ENCODE measurements around the gene DENND2A. TPM values are rescaled to one million over a fixed set of nuclear protein-coding genes. Genes with fewer than 3 reads are reported as not detected.
"Not testable (repeated sequence)": the region's sequence is repeated elsewhere in the genome, so short reads cannot be mapped to it uniquely, and the experiment has no call there.

Gene DENND2A
- polyA plus RNA-seq, 3 donors = 1.2 to 38.9 (median 10.1) TPM

DNA sequence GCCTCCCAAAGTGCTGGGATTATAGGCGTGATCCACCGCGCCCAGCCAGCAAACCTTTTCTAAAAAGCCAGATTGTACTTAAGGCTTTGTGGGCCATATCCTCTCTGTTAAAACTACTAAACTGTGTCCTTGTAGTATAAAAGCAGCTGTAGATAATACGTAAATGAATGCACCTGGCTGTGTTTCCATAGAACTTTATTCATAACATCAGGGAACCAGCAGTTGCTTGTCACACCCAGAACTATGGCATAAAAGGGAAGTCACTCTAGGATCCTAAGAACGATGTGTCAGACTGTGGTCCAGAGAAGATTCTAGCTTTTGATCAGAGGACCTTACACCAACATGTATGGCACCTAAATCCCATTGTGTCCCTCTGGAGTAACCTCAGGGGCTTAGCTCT is 63.0 kb downstream of the DENND2A start:
- no peak overlapping the region for H3K27ac ChIP-seq (ENCODE audit: low read depth, low read length)
- 82 to 91% (median 89%) methylated on average over 5 of the region's 5 CpGs for WGBS, 3 donors

DNA sequence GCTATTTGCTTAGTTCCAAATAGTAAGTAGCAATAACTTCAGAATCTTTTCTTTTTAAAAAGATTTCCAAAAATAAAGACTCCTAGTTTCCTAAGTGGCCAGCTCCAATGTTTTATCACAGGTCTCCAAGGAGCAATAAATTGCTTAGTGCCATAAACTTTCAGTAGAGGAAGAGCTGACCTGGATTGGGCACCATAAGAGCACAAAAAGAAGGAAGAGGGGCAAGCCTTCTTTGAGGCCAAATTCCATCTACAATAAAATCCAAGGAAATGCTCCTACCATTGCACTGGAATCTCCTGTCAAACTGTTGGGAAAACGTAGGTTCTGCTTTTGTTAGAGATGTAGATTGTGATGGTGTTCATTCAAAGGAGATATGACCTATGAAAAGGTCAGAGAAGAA is 64.0 kb downstream of the DENND2A start:
- WGBS, 3 donors = 57 to 72% (median 61%) methylated on average over 1 of the region's 1 CpG
- no peak overlapping the region for H3K27ac ChIP-seq (ENCODE audit: low read depth, low read length)

DNA sequence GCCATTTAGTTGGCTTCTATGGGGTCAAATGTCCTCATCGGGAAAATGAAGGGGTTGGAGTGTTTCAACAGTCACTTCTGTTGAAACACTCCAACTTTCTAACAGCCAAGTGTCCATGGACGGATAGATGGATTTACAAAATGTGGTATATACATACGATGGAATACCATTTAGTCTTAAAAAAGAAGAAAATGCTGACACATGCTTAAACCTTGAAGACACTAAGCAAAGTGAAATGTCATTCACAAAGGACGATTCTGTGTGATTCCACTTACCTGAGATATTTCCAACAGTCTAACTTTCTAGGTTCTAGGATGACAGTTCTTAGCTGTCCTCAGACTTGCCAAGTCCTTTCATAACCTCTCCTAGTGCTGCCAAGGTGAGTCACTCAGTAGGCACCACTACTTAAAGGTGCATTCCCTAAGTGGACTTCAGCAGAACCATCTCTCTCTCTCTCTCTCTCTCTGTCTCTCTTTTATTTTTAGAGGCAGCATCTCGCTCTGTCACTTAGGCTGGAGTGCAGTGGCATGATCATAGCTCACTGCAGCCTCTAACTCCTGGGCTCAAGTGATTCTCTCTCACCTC is 69.0 kb downstream of the DENND2A start:
- WGBS, 3 donors = 84 to 87% (median 87%) methylated on average over 5 of the region's 5 CpGs
- no peak overlapping the region for H3K27ac ChIP-seq (ENCODE audit: low read depth, low read length)

DNA sequence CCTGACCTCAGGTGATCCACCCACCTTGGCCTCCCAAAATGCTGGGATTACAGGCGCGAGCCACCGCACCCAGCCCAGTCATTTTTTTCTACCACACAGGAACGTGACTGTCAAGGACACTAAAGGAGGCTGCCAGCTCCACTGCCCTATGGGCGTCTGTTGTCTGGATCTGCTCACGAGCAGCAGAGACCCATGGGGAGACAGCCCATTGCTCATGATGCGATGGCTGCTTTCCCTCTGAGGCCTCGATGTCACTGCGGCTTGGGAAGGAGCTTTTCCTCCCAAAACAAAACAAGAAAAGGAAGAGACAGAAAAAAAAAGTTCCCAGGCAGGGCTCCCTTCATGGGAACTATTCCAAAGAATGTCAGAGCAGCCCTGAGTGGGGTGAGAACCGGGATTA is 70.5 kb downstream of the DENND2A start:
- H3K27ac ChIP-seq (ENCODE audit: low read depth, low read length) = no peak overlapping the region
- 77 to 87% (median 81%) methylated on average over 10 of the region's 10 CpGs for WGBS, 3 donors

DNA sequence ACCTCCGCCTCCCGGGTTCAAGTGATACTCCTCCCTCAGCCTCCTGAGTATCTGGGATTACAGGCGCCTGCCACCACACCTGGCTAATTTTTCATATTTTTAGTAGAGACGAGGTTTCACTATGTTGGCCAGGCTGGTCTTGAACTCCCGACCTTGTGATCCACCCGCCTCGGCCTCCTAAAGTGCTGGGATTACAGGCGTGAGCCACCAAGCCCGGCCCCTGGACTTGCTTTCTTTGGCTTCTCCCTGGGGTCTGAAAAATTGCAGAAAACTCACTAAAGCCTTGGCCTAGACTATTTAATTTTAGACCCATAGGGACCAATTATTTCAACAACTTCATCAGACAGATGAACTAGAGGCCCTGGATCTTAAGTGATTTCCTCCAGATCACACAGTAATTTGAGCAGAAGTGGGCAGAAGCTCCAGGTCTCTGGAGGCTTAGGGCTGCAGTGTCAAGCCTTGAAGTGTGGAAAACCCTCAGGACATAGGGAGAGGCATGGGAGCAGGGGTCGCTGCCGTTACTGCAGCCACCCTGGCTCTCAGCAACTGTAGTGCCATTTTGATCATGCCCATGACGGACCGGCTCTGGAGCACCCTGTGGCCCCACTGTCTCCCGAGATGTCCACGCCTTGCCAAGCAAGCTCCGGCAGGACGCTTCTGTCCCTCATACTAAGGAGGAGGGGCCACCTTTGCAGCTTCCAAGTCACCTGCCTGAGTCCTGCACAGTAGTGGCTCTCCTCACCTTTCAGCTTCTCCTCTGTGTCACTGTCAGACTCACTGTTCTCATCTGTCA is 72.4 kb downstream of the DENND2A start:
- H3K27ac ChIP-seq (ENCODE audit: low read depth, low read length) = no peak overlapping the region

DNA sequence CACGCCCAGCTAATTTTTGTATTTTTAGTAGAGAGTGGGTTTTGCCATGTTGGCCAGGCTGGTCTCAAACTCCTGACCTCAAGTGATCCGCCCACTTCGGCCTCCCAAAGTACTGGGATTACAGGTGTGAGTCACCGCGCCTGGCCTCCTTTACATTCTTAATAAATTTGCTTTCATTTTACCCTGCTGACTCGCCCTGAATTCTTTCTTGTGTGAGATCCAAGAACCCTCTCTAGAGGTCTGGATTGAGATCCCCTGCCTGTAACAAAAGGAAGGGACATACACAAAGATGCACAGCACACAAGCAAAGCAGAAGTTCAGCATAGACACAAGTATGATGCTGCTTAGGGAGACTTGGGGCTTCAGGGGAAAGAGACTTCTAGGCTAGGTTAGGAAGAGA is 74.4 kb downstream of the DENND2A start:
- WGBS, 3 donors = 83 to 91% (median 87%) methylated on average over 6 of the region's 6 CpGs
- not testable (repeated sequence) for H3K27ac ChIP-seq (ENCODE audit: low read depth, low read length)

More for the DNA sequence above, 72.4 kb downstream of the DENND2A start:
- 72 to 90% (median 79%) methylated on average over 17 of the region's 17 CpGs for WGBS, 3 donors

DNA sequence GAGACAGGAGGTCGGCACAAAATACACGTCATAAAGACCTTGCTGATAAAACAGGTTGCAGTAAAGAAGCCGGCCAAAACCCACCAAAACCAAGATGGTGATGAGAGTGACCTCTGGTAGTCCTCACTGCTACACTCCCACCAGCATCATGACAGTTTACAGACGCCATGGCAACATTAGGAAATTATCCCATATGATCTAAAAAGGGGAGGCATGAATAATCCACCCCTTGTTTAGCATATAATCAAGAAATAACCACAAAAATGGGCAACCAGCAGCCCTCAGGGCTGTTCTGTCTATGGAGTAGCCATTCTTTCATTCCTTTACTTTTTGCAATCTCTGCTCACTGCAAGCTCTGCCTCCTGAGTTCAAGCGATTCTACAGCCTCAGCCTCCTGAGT is 74.9 kb downstream of the DENND2A start:
- WGBS, 3 donors = 88 to 92% (median 91%) methylated on average over 5 of the region's 5 CpGs
- not testable (repeated sequence) for H3K27ac ChIP-seq (ENCODE audit: low read depth, low read length)

DNA sequence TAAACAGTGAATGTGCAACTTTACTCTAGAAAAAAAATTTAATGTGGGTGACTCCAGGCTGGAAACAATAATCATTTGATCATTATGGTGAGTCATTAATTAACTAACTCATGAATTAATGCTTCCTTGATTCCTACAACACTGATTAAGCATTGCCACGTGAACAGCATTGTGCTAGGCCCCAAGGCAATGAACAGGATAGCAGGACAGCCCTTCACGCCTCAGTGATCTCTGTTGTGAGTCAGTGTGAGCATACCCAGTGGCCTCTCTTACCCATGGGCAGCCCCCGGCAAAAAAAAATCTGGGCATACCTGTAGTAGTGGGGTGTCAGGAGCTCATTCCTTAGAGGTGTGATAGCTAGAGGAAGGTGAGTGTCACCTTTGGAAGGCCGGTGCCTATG is 76.0 kb downstream of the DENND2A start:
- WGBS, 3 donors = 84 to 93% (median 90%) methylated on average over 4 of the region's 4 CpGs
- H3K27ac ChIP-seq (ENCODE audit: low read depth, low read length) = no peak overlapping the region

DNA sequence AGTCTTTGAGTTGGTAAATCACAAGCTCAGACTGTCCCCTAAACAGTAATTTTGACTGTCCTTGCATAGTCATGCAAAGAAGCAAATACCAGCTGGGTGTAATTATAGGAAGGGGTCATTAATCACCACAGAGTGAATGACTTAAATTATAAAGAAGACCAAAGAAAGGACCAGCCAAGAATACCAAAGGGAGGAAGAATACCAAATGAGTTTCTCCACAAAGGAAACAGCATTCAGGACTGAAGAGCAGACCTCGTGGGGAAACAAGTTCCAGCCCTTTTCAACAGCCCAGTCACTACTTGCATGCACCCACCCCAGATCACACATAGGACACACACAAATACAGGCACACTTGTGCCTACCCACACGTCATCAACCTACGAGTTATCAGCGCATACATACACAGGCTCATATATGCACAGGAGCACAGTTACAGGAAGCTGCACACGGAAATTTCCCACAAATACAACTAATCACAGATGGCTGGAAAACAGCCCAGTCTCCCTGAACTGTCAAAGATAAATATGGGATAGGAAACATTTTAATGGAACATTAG is 77.6 kb downstream of the DENND2A start:
- 45 to 70% (median 64%) methylated on average over 5 of the region's 5 CpGs for WGBS, 3 donors
- H3K27ac ChIP-seq (ENCODE audit: low read depth, low read length) = no peak overlapping the region

DNA sequence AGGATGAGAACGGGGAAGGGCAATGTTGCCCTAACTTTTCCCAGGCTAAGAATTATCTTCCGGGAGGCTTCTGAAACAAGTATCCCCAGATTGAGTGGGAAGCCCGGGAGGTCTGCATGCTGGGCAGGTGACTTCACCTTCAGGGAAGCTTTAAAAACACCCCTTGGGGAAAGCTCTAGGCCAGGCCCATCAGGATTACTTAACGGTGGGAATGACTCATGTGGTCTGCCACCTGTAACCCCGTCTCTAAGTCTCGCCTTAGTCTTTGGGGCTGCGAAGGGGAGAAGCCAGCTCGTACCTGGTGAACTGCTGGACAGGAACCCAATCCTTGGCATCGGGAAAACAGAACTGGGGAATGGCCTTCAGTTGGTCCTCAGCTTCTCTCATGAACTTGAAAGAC is 81.2 kb downstream of the DENND2A start:
- WGBS, 3 donors = 86 to 91% (median 91%) methylated on average over 9 of the region's 9 CpGs
- H3K27ac ChIP-seq (ENCODE audit: low read depth, low read length) = no peak overlapping the region

DNA sequence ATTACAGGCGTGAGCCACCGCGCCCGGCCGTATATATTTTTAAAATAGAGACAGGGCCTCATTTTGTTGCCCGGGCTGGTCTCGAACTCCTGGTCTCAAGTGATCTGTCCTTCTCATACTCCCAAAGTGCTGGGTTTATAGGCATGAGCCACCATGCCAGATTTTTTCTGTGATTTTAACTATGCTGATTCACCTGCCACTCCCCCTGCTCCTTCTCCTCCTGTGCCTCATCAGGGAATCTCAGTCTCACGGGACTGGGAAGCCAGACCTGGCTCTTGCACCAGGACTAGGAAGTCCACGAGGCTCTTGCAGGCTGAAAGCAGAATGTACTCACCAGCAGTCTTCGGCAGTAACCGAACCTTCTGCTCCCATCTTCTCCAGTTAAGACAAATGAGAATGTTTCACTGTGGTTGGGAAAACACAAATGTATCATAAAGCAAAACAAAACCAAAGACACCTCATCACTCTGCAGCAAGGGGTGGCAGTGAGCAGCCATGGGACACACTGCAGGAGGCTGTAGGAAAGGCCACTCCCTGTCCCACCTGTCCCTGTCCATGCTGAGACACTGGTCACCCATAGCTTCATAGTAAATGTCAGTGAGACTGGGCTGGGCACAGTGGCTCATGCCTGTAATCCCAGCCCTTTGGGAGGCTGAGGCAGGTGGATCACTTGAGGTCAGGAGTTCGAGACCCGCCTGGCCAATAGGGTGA is 82.6 kb downstream of the DENND2A start:
- H3K27ac ChIP-seq (ENCODE audit: low read depth, low read length) = no peak overlapping the region
- WGBS, 3 donors = 91 to 95% (median 91%) methylated on average over 11 to 13 of the region's 13 CpGs

DNA sequence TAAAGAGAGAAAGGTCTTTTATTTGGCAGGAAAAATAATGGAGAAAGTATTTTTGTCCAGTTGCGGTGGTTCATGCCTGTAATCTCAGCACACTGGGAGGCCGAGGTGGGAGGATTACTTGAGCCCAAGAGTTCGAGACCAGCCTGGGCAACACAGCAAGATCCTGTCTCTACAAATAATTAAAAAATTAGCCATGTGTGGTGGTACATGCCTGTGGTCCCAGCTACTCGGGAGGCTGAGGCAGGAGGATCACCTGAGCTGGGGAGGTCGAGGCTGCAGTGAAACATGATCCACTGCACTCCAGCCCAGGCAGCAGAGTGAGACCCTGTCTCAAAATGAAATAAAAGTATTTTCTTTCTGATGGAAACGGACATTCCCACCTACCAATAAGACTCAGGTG is 83.5 kb downstream of the DENND2A start:
- H3K27ac ChIP-seq (ENCODE audit: low read depth, low read length) = no peak overlapping the region
- 90 to 96% (median 94%) methylated on average over 6 of the region's 6 CpGs for WGBS, 3 donors

DNA sequence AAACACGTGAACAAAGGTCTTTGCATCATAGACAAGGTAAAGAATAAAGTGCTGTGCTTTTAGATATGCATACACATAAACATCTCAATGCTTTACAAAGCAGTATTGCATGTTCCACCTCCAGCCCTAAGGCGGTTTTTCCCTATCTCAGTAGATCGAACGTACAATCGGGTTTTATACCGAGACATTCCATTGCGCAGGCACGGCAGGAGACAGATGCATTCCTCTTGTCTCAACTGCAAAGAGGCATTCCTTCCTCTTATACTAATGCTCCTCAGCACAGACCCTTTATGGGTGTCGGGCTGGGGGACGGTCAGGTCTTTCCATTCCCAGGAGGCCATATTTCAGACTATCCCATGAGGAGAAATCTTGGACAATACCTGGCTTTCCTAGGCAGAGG is 87.4 kb downstream of the DENND2A start:
- WGBS, 3 donors = 72 to 92% (median 87%) methylated on average over 10 of the region's 10 CpGs
- not testable (repeated sequence) for H3K27ac ChIP-seq (ENCODE audit: low read depth, low read length)

DNA sequence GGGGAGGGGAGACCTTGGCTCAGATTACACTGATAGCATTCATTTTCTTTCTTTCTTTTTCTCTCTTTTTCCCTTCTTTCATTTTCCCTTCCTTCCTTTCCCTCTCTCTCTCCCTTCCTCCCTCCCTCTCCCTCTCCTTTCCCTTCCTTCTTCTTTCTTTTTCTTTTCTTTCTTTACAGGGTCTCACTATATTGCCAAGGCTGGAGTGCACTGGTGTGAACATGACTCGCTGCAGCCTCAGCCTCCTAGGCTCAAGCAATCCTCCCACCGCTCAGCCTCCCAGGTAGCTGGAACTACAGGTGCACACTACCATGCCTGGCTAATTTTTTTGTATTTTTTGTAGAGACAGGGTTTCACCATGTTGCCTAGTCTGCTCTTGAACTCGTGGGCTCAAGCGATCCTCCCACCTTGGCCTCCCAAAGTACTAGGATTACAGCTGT is 88.4 kb downstream of the DENND2A start:
- no peak overlapping the region for H3K27ac ChIP-seq (ENCODE audit: low read depth, low read length)
- WGBS, 3 donors = 93 to 98% (median 94%) methylated on average over 4 of the region's 4 CpGs

DNA sequence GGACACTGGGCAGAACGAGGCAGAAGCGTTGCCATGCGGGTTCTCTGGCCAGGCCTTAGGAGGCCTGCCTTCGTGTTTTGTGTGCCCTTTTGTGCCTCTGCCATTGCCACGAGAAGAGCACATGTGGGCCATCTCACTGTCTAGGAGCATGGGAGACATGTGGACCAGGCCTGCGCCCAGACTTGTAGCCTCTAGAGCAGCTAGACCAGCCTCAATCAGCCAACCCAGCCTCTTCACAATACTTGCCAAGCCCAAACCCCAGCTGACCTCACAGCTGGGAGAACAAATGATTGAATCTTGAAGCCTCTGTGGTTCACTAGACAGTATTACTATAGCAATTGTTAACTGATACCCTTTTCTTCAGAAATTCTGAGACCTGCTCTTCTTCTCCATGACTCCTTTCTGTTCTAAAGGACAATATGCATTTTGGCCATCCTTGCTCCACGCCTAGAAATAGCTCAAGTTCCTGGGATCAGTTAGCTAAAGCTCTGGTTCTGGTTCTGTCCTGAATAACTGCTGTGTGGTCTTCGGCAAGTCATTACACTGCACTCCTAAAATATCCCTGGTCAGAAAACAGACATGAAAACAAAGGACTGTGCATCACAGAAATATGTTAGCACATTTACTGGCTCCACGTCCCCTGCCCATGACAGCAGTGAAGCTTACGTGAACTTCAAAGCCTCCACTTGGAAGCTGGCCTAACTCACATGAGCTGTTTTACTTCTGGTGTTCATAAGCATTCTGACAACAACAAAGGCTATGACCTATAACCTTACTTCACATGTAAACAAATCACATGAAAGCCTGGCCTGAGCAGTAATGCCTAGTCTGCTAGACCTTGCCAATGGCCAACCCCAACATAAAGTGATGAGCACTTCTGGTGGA is 89.0 kb downstream of the DENND2A start:
- 81 to 88% (median 88%) methylated on average over 10 of the region's 10 CpGs for WGBS, 3 donors

DNA sequence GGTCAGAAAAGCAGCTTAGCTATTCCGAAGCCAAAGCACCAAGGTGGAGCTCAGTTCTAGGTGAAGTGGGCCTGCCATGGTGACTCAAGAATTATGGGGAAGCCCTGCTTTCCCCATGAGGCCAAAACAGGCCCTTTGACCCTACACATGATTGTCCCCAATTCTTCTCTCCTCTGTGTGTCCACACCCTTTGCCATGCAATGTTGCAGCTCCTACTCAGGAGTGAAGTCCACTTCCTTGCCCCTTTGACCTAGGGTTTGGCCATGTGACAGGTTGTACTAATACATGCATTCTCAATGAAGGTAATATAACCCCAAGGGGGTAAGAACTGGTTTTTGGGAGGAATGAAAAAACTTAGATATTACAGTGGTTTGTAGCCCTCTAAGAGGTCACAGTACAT is 93.7 kb downstream of the DENND2A start:
- H3K27ac ChIP-seq (ENCODE audit: low read depth, low read length) = no peak overlapping the region
- WGBS, 3 donors = 89 to 100% (median 97%) methylated on average over 1 of the region's 1 CpG

More for the DNA sequence above, 89.0 kb downstream of the DENND2A start:
- no peak overlapping the region for H3K27ac ChIP-seq (ENCODE audit: low read depth, low read length)

DNA sequence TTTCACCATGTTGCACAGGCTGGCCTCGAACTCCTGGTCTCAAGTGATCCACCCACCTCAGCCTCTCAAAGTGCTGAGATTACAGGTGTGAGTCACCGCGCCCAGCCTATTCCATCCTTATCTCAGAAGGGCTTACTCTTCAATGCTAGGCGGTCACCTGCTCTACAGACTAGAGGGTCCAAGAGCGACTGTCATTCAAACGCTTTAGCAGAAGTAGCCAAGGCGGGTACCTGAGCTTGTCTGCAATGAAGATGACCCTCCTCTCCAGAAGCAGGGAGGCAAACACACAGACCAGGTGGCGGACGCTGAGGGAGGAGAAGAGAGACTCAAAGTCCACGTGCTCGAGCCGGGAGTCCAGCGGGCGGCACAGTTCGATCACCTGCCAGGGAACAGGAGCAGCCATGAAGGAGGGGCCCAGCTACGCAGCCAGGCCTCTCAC is 96.2 kb downstream of the DENND2A start:
- WGBS, 3 donors = 68 to 93% (median 92%) methylated on average over 16 of the region's 16 CpGs
- no peak overlapping the region for H3K27ac ChIP-seq (ENCODE audit: low read depth, low read length)

DNA sequence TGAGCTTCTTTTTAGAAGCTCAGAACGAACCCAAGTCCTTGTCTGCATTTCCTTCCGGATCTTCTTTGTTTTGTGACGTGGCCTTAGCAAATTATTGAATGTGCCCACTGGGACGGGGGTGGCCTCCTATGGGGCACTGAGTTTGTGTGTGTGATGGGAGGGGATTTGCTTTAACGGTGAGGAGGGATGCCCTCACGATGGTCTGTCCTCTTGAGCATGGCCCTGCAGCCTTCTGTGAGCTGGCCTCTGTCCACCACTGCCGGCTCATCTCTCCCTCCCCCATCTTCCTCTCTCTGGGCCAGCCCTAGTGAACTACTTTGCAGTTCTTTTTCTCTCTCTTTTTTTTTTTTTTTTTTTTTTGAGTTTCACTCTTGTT is 98.4 kb downstream of the DENND2A start:
- H3K27ac ChIP-seq (ENCODE audit: low read depth, low read length) = no peak overlapping the region
- 32 to 63% (median 37%) methylated on average over 7 of the region's 7 CpGs for WGBS, 3 donors

Measured in adipose tissue (tissue), 3 donors.